Uterus (tissue), 4 donors: ENCODE results near the gene RBFOX2. TPM values are rescaled to one million over a fixed set of nuclear protein-coding genes. Genes with fewer than 3 reads are reported as not detected.

ENCODE experiments used
- DNase-seq, 2 donors: peaks; one replicate each; pipeline ENCODE4 v3.0.0-alpha.2; 2019 to 2020
- H3K27ac ChIP-seq, 2 donors: fragments of 200-600 bp; sonication (generic); 1 replicate in 1 of 2; 2 replicates in 1 of 2; pipeline ENCODE4 v1.5.1; 2016 to 2018
- H3K27me3 ChIP-seq, 2 donors: fragments of 200-600 bp; sonication (generic); one replicate each; pipeline ENCODE4 v1.5.1; 2018 to 2019; ENCODE audit warnings: control low read depth in 1 of 2
- H3K36me3 ChIP-seq, 2 donors: fragments of 200-600 bp; sonication (generic); one replicate each; pipeline ENCODE4 v1.5.1; 2019; ENCODE audit warnings: control low read depth in 1 of 2
- H3K4me1 ChIP-seq, 2 donors: fragments of 200-600 bp; sonication (generic); one replicate each; pipeline ENCODE4 v1.5.1; 2018 to 2019; ENCODE audit warnings: control low read depth in 1 of 2
- H3K4me3 ChIP-seq, 2 donors: fragments of 200-600 bp; sonication (generic); 1 replicate in 1 of 2; 2 replicates in 1 of 2; pipeline ENCODE4 v1.5.1; 2018 to 2019; ENCODE audit warnings: mild to moderate bottlenecking in 1 of 2
- H3K9me3 ChIP-seq, 2 donors: fragments of 200-600 bp; sonication (generic); one replicate each; pipeline ENCODE4 v1.5.1; 2019; ENCODE audit warnings: control low read depth in 1 of 2
- CTCF ChIP-seq, 4 experiments: fragments of 200-600 bp in 2 of 4; fragments of 450-650 bp in 2 of 4; sonication (generic) in 2 of 4; IDR thresholded peaks; one replicate each; pipeline ENCODE4 v1.5.1; 2016 to 2019; ENCODE audit warnings: antibody characterized with exemption in 4 of 4, mild to moderate bottlenecking in 2 of 4, moderate library complexity in 1 of 4
- POLR2A ChIP-seq, 2 donors: fragments of 450-650 bp; IDR thresholded peaks; one replicate each; pipeline ENCODE4 v1.6.1; 2016; ENCODE audit warnings: antibody characterized with exemption in 2 of 2, mild to moderate bottlenecking in 1 of 2, moderate library complexity in 1 of 2
- intact Hi-C: fragments of 100-400 bp; cut with DNase I; formaldehyde crosslinking; loops from one replicate; pipeline ENCODE4 v1.15.1; 2023; ENCODE audit warnings: low total_unique reads
- total RNA-seq, 4 donors: library from RNA; depleted of rRNA in 3 of 4; stranded (reverse); fragments of >200 nt in 3 of 4; gene quantifications; one replicate each; pipeline versions ENCODE4 v1.1.0 to v1.2.4, GENCODE V29; 2014 to 2023
- donor health status: DM: yes; HTN: yes; CAD: no.

The RBFOX2 gene
- total RNA-seq, 4 donors from 2014 or later: 81.0 to 311 (median 147) TPM

GRCh38 chr22:36015155-36015810 is 13.3 kb downstream of the RBFOX2 start:
- H3K36me3 ChIP-seq: no peaks in the 10 kb centered on the region
- intact Hi-C loops: no loop called here
- no peaks in the 10 kb centered on the region for H3K27me3 ChIP-seq
- peaks cover 7 to 15% of the 10 kb centered on the region in 2 donors for H3K4me1 ChIP-seq
- no peak for DNase-seq
- TF ChIP-seq POLR2A (IDR thresholded peaks at IDR 0.05) (no peak), CTCF (IDR thresholded peaks at IDR 0.05) (no peak)
- H3K9me3 ChIP-seq: no peaks in the 10 kb centered on the region
- no peak overlapping the region for H3K4me3 ChIP-seq
- peak overlapping the region; percentile 33 to 42 for H3K27ac ChIP-seq

GRCh38 chr22:36014546-36015074 is 14.0 kb downstream of the RBFOX2 start:
- Histone ChIP-seq H3K27ac (peak overlapping the region in 1 of 2 donors; percentile 19), H3K36me3 (no peaks in the 10 kb centered on the region), H3K9me3 (no peaks in the 10 kb centered on the region), H3K27me3 (no peaks in the 10 kb centered on the region), H3K4me3 (no peak overlapping the region), H3K4me1 (peaks cover 7 to 16% of the 10 kb centered on the region in 2 donors)
- TF ChIP-seq CTCF (IDR thresholded peaks at IDR 0.05) (no peak), POLR2A (IDR thresholded peaks at IDR 0.05) (no peak)
- intact Hi-C loops: no loop called here
- no peak for DNase-seq

- TF ChIP-seq POLR2A (IDR thresholded peaks at IDR 0.05) (no peak), CTCF (IDR thresholded peaks at IDR 0.05) (no peak)
- Histone ChIP-seq H3K27ac (no peak overlapping the region), H3K9me3 (no peaks in the 10 kb centered on the region), H3K36me3 (no peaks in the 10 kb centered on the region), H3K27me3 (no peaks in the 10 kb centered on the region), H3K4me1 (peaks cover 7 to 22% of the 10 kb centered on the region in 2 donors), H3K4me3 (no peak overlapping the region)
- DNase-seq: no peak
- intact Hi-C loops: no loop called here
These were observed 16.3 kb downstream of the RBFOX2 start for GRCh38 chr22:36012332-36012731.

- no peak for DNase-seq
- no peak for TF ChIP-seq POLR2A (IDR thresholded peaks at IDR 0.05)
- TF ChIP-seq CTCF (IDR thresholded peaks at IDR 0.05): no peak
- Histone ChIP-seq H3K4me3 (no peak overlapping the region), H3K36me3 (no peaks in the 10 kb centered on the region), H3K27ac (peak overlapping the region; percentile 39 to 53), H3K4me1 (peaks cover 3 to 22% of the 10 kb centered on the region in 2 donors), H3K9me3 (no peaks in the 10 kb centered on the region), H3K27me3 (no peaks in the 10 kb centered on the region)
- intact Hi-C loops: no loop called here
These were observed 17.7 kb downstream of the RBFOX2 start for GRCh38 chr22:36010882-36011281.

GRCh38 chr22:36010090-36010489 is 18.5 kb downstream of the RBFOX2 start:
- TF ChIP-seq CTCF (IDR thresholded peaks at IDR 0.05) (no peak), POLR2A (IDR thresholded peaks at IDR 0.05) (no peak)
- H3K27ac ChIP-seq: peak overlapping the region; percentile 22 to 39
- intact Hi-C loops: no loop called here
- no peak overlapping the region for H3K4me3 ChIP-seq
- peaks cover 3 to 17% of the 10 kb centered on the region in 2 donors for H3K4me1 ChIP-seq
- no peaks in the 10 kb centered on the region for H3K27me3 ChIP-seq
- no peaks in the 10 kb centered on the region for H3K36me3 ChIP-seq
- no peak for DNase-seq
- H3K9me3 ChIP-seq: no peaks in the 10 kb centered on the region
